ENCODE results near the gene CARHSP1. TPM values are rescaled to one million over a fixed set of nuclear protein-coding genes. Genes with fewer than 3 reads are reported as not detected.

The CARHSP1 gene
- total RNA-seq, 2 donors from 2014 or later: 28.4 to 84.8 TPM

DNA sequence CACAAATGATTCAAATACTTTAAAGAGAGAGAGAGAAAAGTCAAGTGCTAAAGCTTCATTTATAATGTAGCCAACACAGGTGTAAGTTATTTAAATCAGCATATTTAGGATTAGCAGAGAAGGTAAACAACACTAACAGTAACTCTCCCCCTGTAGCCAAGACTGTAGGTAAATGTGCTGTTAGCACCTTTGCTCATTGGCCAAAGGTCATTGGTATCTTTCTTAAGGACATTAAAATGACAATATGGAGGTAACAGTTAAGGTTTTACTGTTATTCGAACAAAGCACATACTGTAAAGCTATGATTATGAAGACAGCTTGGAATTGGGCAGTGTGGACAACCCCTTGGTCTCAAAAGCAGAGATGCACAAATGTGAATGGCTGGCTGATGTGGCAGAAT, 42.0 kb upstream of the CARHSP1 start:
- TF ChIP-seq, protein P1, sequence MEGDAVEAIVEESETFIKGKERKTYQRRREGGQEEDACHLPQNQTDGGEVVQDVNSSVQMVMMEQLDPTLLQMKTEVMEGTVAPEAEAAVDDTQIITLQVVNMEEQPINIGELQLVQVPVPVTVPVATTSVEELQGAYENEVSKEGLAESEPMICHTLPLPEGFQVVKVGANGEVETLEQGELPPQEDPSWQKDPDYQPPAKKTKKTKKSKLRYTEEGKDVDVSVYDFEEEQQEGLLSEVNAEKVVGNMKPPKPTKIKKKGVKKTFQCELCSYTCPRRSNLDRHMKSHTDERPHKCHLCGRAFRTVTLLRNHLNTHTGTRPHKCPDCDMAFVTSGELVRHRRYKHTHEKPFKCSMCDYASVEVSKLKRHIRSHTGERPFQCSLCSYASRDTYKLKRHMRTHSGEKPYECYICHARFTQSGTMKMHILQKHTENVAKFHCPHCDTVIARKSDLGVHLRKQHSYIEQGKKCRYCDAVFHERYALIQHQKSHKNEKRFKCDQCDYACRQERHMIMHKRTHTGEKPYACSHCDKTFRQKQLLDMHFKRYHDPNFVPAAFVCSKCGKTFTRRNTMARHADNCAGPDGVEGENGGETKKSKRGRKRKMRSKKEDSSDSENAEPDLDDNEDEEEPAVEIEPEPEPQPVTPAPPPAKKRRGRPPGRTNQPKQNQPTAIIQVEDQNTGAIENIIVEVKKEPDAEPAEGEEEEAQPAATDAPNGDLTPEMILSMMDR (IDR thresholded peaks at IDR 0.05): no peak
- no peak for DNase-seq (ENCODE audit: low spot score)
- no peak overlapping the region for H3K4me3 ChIP-seq
- peaks cover 87% of the 10 kb centered on the region for H3K36me3 ChIP-seq
- no peaks in the 10 kb centered on the region for H3K4me1 ChIP-seq
- no peaks in the 10 kb centered on the region for H3K27me3 ChIP-seq
- H3K27ac ChIP-seq: no peak overlapping the region
- H3K9me3 ChIP-seq: no peaks in the 10 kb centered on the region

DNA sequence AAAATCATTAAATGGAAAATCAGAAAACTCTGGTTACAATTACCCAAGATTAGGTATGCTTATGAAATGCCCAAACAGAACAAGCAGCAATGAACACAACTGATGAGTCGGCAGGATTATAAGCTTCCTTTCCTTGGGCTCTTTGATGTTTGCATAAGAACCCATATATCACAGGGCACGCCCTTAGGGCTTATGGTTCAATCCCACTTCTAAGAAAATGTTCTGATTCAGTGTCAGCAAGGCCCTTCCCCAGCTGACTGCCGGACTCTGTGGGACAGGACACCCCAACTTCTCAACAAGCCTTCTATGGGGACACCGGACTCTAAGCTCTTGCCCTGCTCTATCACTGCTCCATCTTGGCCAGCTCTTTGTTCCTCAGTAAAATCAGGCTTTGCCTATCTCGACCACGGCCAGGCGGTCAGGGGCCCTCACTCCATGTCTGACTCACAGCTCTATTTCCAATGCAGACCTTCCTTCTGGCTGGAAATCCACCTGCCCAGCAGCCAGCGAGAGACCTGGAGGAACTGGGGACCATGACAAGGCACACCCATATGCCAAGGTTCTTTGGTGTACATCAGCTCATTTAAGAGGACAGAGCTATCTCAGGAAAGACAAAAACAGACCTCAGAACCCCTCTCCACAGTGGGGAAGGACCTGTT, 40.1 kb upstream of the CARHSP1 start:
- no peak overlapping the region for H3K4me3 ChIP-seq
- TF ChIP-seq, protein P1 (IDR thresholded peaks at IDR 0.05): no peak
- peaks cover 87% of the 10 kb centered on the region for H3K36me3 ChIP-seq
- no peak for DNase-seq (ENCODE audit: low spot score)
- no peaks in the 10 kb centered on the region for H3K4me1 ChIP-seq
- no peaks in the 10 kb centered on the region for H3K9me3 ChIP-seq
- H3K27ac ChIP-seq: no peak overlapping the region
- no peaks in the 10 kb centered on the region for H3K27me3 ChIP-seq

DNA sequence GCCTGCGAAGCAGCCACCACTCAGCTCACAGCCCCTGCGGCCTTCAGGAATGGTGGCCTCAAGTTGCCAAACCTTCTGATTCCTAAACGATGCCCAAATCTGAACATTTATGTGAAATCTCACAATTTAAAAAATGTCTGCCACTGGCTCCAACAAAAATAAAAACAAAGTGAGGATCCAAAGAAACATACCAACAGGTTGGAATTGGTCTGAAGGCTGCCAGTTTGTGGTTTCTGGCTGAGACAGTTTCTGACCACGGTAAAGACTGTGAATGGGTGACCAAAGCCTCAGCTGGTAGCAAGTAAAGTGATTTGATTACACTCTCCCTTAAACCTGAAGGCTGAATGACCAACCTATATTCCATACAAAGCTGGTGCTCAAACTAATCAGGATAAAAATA, 38.3 kb upstream of the CARHSP1 start:
- no peak overlapping the region for H3K4me3 ChIP-seq
- H3K4me1 ChIP-seq: no peaks in the 10 kb centered on the region
- H3K9me3 ChIP-seq: no peaks in the 10 kb centered on the region
- no peak overlapping the region for H3K27ac ChIP-seq
- TF ChIP-seq, protein P1 (IDR thresholded peaks at IDR 0.05): no peak
- DNase-seq (ENCODE audit: low spot score): no peak
- H3K27me3 ChIP-seq: no peaks in the 10 kb centered on the region
- H3K36me3 ChIP-seq: peaks cover 92% of the 10 kb centered on the region

DNA sequence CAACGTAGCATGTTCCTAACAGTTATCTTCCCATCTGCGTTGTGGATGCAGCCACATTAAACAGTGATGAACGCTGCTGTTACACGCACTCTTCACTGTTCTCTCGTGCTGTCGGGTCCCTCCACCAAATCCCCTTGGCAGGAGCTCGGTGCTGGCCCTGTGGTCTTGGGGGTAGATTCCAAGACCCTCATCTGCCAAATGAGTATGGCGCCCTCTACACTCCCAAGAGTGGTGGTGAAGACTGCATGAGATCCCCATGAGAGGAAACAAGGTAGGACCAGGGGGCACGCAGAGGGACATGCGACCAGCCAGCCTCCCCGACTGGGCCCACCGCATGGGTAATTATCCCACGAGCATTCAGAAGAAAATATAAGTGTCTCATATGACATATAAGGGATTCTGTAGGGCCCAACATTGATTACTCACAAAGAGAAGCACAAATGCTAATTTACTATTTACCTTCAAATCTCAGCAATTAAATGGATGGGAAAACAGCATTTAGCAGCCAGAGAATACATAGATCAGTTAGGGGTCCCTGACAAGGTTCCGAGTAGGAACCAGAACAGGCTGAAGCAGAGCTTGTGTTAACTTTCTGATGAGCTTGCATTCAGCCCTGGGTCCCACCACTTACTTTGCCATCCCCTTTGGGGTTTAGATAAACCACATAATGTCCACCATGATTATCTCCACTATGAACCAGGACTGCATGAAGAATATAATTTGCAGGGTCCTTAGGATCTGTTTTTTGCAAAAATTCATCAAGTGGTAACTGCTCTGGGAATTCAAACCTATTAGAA, 37.2 kb upstream of the CARHSP1 start:
- peaks cover 93% of the 10 kb centered on the region for H3K36me3 ChIP-seq
- no peak overlapping the region for H3K27ac ChIP-seq
- H3K27me3 ChIP-seq: no peaks in the 10 kb centered on the region
- H3K9me3 ChIP-seq: no peaks in the 10 kb centered on the region
- TF ChIP-seq, protein P1 (IDR thresholded peaks at IDR 0.05): no peak
- DNase-seq (ENCODE audit: low spot score): no peak
- no peak overlapping the region for H3K4me3 ChIP-seq
- H3K4me1 ChIP-seq: no peaks in the 10 kb centered on the region

DNA sequence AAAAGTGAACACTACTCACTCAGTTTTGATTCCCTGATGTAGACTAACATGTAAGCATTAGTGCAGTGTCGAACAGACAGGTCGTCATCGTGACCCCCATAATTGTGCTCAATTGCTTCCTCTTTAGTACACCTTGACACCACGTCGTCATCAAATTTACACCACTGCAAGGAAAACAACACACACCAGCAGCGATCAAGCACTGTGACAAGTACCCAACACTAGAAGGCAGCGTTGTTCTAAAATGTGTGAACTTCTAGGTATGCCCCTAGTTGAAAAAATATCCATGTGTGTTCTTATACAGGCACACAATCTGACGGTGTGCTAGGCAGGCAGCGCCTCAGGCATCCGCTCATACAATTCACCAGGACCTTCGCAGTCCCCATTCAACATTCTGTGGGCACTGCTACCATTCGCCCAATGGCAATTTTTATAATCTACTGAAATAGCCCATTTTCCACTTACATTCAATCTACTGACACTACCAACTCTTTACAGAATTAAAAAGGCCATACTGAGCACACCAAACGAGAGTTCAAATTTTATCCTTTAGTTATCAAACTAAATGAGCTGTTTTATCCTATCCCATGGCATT, 36.5 kb upstream of the CARHSP1 start:
- no peak for DNase-seq (ENCODE audit: low spot score)
- Histone ChIP-seq H3K4me1 (no peaks in the 10 kb centered on the region), H3K4me3 (no peak overlapping the region), H3K27ac (no peak overlapping the region), H3K9me3 (no peaks in the 10 kb centered on the region), H3K27me3 (no peaks in the 10 kb centered on the region), H3K36me3 (peaks cover 93% of the 10 kb centered on the region)
- TF ChIP-seq, protein P1 (IDR thresholded peaks at IDR 0.05): peak in 1 of 2 donors; percentile 30
